ENCODE results near the gene MCU.

- no peak for TF ChIP-seq CTCF (IDR thresholded peaks at IDR 0.05)
- no peak for TF ChIP-seq FOXP1 (CRISPR knock-in tag; IDR thresholded peaks at IDR 0.05; ENCODE audit: borderline replicate concordance)
- no peak for TF ChIP-seq MAX (CRISPR knock-in tag; IDR thresholded peaks at IDR 0.05)
- TF ChIP-seq ATF3 (CRISPR knock-in tag; conservative IDR thresholded peaks at IDR 0.05): no peak
- no peak for TF ChIP-seq CBFB (CRISPR knock-in tag; IDR thresholded peaks at IDR 0.05; ENCODE audit: low read depth)
- TF ChIP-seq RELA (CRISPR knock-in tag; IDR thresholded peaks at IDR 0.05; ENCODE audit: borderline replicate concordance): no peak
Observed at GRCh38 chr10:72810976-72811375, 119.0 kb downstream of the MCU start.
